ENCODE data around the gene FERMT1.

DNA sequence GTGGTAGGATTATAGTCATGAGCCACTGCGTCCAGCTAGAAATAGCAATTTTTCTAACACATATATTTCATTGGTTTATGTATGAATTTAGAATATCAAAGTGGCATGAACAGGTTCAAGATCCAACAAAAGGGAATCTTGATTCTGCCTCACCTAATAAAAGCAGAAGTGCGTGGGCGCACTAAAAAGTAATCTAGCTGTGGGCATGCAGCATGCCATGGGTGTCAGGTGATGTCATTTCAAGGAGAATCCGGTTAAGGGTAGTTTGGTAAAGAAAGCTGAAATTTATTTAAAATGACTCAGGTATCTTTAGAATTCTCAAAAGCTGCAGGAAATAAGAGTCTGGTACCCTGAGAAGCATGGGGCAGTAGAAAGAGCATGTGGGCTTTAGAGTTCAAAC is 86.6 kb downstream of the FERMT1 start:
- TF ChIP-seq, protein P1, sequence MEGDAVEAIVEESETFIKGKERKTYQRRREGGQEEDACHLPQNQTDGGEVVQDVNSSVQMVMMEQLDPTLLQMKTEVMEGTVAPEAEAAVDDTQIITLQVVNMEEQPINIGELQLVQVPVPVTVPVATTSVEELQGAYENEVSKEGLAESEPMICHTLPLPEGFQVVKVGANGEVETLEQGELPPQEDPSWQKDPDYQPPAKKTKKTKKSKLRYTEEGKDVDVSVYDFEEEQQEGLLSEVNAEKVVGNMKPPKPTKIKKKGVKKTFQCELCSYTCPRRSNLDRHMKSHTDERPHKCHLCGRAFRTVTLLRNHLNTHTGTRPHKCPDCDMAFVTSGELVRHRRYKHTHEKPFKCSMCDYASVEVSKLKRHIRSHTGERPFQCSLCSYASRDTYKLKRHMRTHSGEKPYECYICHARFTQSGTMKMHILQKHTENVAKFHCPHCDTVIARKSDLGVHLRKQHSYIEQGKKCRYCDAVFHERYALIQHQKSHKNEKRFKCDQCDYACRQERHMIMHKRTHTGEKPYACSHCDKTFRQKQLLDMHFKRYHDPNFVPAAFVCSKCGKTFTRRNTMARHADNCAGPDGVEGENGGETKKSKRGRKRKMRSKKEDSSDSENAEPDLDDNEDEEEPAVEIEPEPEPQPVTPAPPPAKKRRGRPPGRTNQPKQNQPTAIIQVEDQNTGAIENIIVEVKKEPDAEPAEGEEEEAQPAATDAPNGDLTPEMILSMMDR (IDR thresholded peaks at IDR 0.05) = no peak
- TF ChIP-seq EP300 (IDR thresholded peaks at IDR 0.05) (no peak), POLR2A (IDR thresholded peaks at IDR 0.05) (no peak)

Measured in ovary (tissue), 3 donors.